AG09319 (cell line): ENCODE data around the gene ASPDH.

Source experiments
- DNase-seq: peaks from one replicate; pipeline ENCODE4 v3.0.0-alpha.2; 2010; ENCODE audit warnings: low read depth; ENCODE audit errors: extremely low read depth
- TF ChIP-seq, protein P1 (sequence below): IDR thresholded peaks from 2 replicates; pipeline ENCODE4 v1.5.1; 2011; ENCODE audit warnings: low read depth, mild to moderate bottlenecking, inconsistent platforms, low read length, moderate library complexity

ASPDH gene

DNA sequence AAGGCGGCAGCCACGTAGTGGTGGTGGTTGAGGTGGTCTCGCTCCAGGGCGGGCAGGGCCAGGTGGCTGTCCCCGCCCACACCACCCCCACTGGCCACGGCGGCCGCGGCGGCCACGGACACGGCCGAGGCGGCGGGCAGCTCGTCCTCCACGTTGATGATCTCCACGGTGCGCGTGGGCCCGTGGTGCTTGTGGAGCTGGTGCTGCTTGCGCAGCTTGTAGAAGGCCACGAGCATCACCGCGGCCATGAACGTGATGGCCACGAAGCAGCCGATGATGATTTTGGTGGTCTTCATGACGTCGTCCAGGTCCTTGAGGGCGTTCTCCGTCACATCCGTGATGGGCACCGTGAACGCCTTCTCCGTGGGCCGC is 4.0 kb upstream of the ASPDH start:
- DNase-seq = no peak
- TF ChIP-seq, protein P1, sequence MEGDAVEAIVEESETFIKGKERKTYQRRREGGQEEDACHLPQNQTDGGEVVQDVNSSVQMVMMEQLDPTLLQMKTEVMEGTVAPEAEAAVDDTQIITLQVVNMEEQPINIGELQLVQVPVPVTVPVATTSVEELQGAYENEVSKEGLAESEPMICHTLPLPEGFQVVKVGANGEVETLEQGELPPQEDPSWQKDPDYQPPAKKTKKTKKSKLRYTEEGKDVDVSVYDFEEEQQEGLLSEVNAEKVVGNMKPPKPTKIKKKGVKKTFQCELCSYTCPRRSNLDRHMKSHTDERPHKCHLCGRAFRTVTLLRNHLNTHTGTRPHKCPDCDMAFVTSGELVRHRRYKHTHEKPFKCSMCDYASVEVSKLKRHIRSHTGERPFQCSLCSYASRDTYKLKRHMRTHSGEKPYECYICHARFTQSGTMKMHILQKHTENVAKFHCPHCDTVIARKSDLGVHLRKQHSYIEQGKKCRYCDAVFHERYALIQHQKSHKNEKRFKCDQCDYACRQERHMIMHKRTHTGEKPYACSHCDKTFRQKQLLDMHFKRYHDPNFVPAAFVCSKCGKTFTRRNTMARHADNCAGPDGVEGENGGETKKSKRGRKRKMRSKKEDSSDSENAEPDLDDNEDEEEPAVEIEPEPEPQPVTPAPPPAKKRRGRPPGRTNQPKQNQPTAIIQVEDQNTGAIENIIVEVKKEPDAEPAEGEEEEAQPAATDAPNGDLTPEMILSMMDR = no peak

DNA sequence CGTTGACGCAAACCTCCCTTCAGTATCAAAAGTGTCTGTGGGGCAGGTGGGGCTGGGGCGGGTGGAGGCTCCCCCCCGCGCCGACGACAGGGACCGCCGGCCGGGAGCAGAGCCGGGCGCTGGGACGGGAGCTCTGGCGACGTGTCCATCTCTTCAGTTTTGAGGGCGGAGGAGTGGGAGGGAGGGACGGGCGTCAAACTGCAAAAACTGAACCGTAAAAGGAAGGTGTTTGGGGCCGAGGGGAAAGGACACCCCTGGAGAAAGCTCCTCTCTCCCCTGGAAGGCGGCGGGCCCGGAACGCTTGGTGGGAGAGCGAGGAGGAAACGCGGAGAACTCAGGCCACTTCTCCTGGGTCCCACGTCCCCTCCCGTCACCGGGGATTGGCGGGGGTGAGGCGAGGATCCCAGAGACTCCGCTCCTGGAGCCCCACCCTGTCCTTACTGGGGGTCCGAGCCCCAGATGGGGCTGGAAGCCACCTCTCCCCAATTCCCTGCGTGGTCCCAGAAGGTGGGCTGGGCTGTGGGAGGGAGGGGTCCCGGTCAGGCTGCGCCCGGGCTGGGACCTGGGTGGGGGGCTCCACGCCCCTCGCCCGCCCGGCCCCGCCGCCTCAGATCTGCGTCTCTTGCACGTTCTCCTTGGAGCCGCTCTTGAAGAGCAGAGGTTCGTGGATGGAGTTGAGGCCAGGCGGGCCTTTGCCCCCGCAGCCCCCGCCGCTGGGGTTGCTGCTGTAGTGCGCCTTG is 3.4 kb upstream of the ASPDH start:
- no peak for DNase-seq
- TF ChIP-seq, protein P1 = no peak

DNA sequence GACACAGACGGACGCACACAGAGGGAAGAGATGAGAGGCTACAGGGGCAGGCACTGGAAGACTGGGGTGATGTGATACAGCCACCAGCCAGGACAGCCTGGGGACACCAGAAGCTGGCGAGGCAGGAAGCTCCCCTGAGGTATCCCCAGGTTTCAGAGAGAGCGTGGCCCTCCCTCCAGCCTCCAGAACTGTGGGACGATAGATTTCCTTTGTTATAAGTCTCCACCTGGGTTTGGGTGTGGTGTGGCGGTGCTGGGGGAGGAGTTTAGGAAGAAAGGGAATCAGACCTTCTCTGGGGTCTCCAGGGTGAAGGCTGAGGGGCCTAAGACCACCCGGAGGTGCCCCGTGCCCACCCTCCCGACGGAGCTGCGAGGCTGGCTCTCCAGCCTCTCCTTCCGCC is 2.7 kb upstream of the ASPDH start:
- DNase-seq = no peak

DNA sequence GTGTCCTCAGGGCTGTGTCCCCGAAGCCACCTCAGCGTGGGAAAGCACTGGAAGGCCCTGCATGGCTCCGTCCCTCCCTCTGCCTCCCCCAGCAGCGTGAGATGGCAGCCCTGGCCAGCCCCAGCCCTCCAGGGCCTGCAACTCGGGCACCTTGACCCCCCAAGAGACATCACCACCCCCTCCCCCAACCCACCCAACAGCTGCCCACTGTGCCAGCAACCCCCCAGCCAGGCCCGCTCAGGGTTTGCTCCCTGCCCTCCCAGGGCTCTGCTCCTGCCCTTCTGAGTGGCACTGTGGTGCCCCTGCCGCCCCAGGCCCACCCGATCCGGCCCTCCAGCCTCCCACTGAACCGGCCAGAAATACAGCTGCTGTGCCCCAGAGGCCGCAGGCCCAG is 1.5 kb upstream of the ASPDH start:
- DNase-seq = no peak
- TF ChIP-seq, protein P1 = no peak

More for the DNA sequence above, 2.7 kb upstream of the ASPDH start:
- TF ChIP-seq, protein P1 = no peak

DNA sequence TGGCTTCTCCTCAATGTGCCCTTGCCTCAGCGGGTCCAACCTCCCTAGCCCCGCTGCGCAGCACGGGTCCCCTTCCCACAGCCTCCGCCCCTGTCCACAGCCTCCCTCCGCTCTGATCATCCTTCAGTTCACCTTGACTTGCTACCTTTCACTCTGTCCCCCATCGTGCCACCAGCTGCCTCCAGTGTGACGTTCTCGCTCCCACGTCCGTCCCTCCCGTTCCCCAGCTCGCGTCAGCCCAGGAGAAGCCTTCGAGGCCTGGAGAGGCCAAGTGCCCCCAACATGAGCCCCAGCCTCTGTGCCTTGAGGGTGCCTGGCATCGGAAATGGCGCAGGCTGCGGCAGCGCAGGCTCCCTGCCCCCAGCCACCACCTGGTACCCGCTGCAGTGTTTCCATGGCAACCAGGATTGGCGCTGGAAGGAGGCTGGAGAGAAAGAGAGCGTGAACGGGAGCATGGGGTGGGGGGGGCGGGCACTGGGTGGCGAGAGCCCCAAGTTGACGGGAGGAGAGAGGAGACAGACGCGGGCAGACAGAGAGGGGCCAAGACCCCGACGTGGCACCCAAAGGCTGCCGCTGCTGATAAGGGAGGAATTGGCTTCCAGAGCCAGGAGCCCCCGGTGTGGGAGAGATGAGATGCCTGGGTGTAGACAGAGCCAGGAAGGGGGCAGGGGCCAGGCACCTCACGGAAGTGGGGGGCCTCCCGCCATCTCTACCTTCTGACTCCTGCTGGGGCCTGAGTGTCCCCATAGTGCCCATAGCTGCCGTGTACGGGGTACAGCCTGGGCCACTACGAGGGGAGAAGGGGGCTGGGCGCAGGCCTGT is 844 bp upstream of the ASPDH start:
- TF ChIP-seq, protein P1 = no peak
- DNase-seq = no peak

DNA sequence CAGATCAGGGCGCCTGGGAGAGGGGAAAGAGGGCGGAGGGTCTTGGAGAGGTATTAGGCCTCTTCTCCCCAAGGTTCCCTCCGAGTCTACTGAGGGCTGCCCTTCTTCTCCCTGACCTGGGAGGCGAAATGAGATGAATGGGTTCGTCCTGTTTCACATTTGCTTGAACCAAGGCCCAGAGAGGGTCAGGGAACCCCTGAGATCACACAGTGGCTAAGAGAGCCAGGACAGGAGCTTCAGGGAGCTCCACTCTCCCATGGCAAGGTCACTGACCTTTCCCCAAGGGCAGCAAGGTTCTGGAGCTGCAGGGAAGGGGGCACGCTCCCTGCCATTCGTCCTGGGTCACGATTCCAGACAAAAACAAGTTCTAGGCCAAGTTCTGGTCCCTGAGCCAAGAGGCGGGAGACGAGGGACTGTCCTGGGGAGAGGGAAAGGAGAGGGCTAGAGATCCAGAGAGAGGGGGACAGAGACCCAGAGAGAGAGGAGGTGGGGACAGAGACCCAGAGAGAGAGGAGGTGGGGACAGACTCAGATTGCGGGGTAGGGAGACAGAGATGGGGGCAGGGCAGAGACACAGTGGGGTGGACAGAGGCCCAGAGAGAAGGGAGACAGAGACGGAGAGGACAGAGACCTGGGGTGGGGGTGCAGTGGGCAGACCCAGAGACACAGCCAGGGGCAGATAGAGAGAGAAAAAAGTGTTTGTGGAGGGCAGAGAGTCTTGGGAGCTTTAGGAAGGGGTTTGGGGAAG is 541 bp downstream of the ASPDH start:
- TF ChIP-seq, protein P1 = no peak
- DNase-seq = no peak
